Fibroblast of lung (primary cell): ENCODE measurements around the gene RPS21.

ENCODE experiments used
- CTCF ChIP-seq, 2 donors: IDR thresholded peaks in 1 of 2; conservative IDR thresholded peaks in 1 of 2; 1 replicate in 1 of 2; 2 replicates in 1 of 2; pipeline ENCODE4 v1.5.1; 2011 to 2012; ENCODE audit warnings: low read length in 2 of 2, control low read depth in 1 of 2, inconsistent platforms in 1 of 2, low read depth in 1 of 2, mild to moderate bottlenecking in 1 of 2
- EZH2 ChIP-seq: IDR thresholded peaks from 2 replicates; pipeline ENCODE4 v1.5.1; 2012; ENCODE audit warnings: low read length, control low read depth, mild to moderate bottlenecking; ENCODE audit errors: missing control alignments

DNA sequence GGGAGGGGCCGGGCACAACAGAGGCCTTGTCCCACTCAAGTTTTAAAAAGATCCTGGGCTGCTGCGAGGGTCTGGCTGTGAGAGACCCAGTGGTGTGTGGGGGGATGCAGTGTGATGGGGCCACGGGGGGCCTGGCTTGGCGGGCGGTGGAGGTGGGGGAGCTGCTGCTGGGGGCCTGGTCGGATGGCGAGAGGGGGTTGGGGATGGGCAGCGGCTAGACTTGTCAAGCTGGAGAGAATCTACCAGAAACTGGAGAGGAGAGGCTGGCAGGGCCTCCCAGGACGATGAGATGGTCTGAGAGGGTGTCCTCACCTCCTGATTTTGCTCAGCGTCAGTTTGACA lies 5.1 kb downstream of the RPS21 start:
- no peak for TF ChIP-seq CTCF (conservative IDR thresholded peaks at IDR 0.05 in 1 of 2, IDR thresholded peaks at IDR 0.05 in 1 of 2; ENCODE audit: low read depth in 1 of 2, low read length in 2 of 2)
- no peak for TF ChIP-seq EZH2
